Measurements from ENCODE around the gene PYGO1. TPM values are rescaled to one million over a fixed set of nuclear protein-coding genes. Genes with fewer than 3 reads are reported as not detected.
A peak's percentile ranks its signal among the peaks of the same experiment; 100 is the strongest.

PYGO1 gene
- total RNA-seq, 2 experiments from 2014 or later: not detected

DNA sequence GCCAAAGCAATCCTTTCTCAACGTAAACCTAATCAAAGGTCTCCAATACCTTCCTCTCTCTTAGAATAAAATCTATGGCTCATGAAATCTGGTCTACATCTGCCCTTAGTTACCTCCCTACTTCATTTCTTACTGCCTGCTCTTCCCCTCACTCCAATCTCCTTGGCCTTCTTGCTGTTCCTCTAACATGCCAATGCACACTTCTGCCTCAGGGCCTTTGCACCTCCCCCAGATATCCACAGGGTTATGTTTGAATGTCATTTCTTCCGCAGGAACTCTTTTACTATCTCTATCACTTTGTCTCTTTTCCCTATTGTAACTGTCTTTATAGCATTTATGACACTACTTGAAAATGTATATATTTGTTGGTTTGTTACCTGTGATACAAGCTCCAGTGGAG lies 44.3 kb upstream of the PYGO1 start:
- H2AFZ ChIP-seq (ENCODE audit: low read length): no peak overlapping the region
- no peaks in the 10 kb centered on the region for H3K79me2 ChIP-seq (ENCODE audit: insufficient read depth, low read depth, low read length)
- DNase-seq (ENCODE audit: low spot score): no peak
- ChIA-PET CTCF (ENCODE audit: unreplicated experiment) (no interaction called here), POLR2A (interaction anchor here (0.6 kb wide), 1 partner anchor 137 kb away, joined by 3 read pairs; no protein-coding TSS in a partner anchor)
- no peak overlapping the region for H3K27ac ChIP-seq (ENCODE audit: low read depth, low read length, poor library complexity, severe bottlenecking)
- no peaks in the 10 kb centered on the region for H4K20me1 ChIP-seq (ENCODE audit: insufficient read depth, low read length)
- no peak overlapping the region for H3K4me3 ChIP-seq (ENCODE audit: low read depth, low read length, poor library complexity, severe bottlenecking)
- H3K9me2 ChIP-seq (ENCODE audit: insufficient read depth, low read length): no peaks in the 10 kb centered on the region
- no peaks in the 10 kb centered on the region for H3K9me3 ChIP-seq (ENCODE audit: low read length)
- no peaks in the 10 kb centered on the region for H3K4me1 ChIP-seq (ENCODE audit: insufficient read depth, low read length, poor library complexity, severe bottlenecking)
- intact Hi-C loops (cut with micrococcal nuclease; ENCODE audit: unreplicated experiment): no loop called here
- TF ChIP-seq CTCF (conservative IDR thresholded peaks at IDR 0.05; ENCODE audit: low read length) (no peak), EZH2phosphoT487 (IDR thresholded peaks at IDR 0.05; ENCODE audit: borderline replicate concordance, low read depth, low read length) (no peak)
- no peak overlapping the region for H3K4me2 ChIP-seq (ENCODE audit: low read length)
- no TSS peak for BruUV-seq (replicated peaks)
- no peaks in the 10 kb centered on the region for H3K36me3 ChIP-seq (ENCODE audit: insufficient read depth, low read length)

- H2AFZ ChIP-seq (ENCODE audit: low read length): no peak overlapping the region
- H3K9me2 ChIP-seq (ENCODE audit: insufficient read depth, low read length): no peaks in the 10 kb centered on the region
- no peak overlapping the region for H3K4me3 ChIP-seq (ENCODE audit: low read depth, low read length, poor library complexity, severe bottlenecking)
- BruUV-seq (replicated peaks): no TSS peak
- no peaks in the 10 kb centered on the region for H3K79me2 ChIP-seq (ENCODE audit: insufficient read depth, low read depth, low read length)
- no peaks in the 10 kb centered on the region for H3K4me1 ChIP-seq (ENCODE audit: insufficient read depth, low read length, poor library complexity, severe bottlenecking)
- no peaks in the 10 kb centered on the region for H3K36me3 ChIP-seq (ENCODE audit: insufficient read depth, low read length)
- no peaks in the 10 kb centered on the region for H3K9me3 ChIP-seq (ENCODE audit: low read length)
- no peak for TF ChIP-seq CTCF (conservative IDR thresholded peaks at IDR 0.05; ENCODE audit: low read length)
- TF ChIP-seq EZH2phosphoT487 (IDR thresholded peaks at IDR 0.05; ENCODE audit: borderline replicate concordance, low read depth, low read length): no peak
- no peaks in the 10 kb centered on the region for H4K20me1 ChIP-seq (ENCODE audit: insufficient read depth, low read length)
- H3K4me2 ChIP-seq (ENCODE audit: low read length): no peak overlapping the region
- no peak for DNase-seq (ENCODE audit: low spot score)
- ChIA-PET POLR2A (interaction anchor here (0.7 kb wide), 1 partner anchor 10 kb away, joined by 3 read pairs; no protein-coding TSS in a partner anchor), CTCF (ENCODE audit: unreplicated experiment) (no interaction called here)
- H3K27ac ChIP-seq (ENCODE audit: low read depth, low read length, poor library complexity, severe bottlenecking): no peak overlapping the region
- intact Hi-C loops (cut with micrococcal nuclease; ENCODE audit: unreplicated experiment): no loop called here
Measured at GRCh38 chr15:55630858-55631257, 42.7 kb upstream of the PYGO1 start.

DNA sequence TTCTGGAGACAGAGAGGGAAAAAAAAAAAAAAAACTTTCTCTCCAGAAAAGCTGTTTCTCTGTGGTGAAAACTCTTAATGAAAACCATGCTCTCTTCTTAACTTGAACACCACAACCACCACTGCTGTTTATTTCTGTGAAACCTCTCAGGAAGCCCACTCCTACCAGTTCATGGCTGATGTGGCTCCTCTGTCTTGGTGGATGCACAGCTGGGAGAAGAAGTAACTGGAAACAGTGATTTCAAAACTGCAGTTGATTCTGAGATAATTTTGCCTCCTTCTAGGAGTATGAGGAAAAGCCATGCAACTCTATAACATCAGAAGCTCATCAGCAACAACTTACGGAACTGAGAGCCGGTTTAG lies 40.2 kb upstream of the PYGO1 start:
- Histone ChIP-seq H2AFZ (ENCODE audit: low read length) (no peak overlapping the region), H3K9me2 (ENCODE audit: insufficient read depth, low read length) (no peaks in the 10 kb centered on the region), H3K4me1 (ENCODE audit: insufficient read depth, low read length, poor library complexity, severe bottlenecking) (no peaks in the 10 kb centered on the region), H3K4me3 (ENCODE audit: low read depth, low read length, poor library complexity, severe bottlenecking) (no peak overlapping the region), H3K79me2 (ENCODE audit: insufficient read depth, low read depth, low read length) (no peaks in the 10 kb centered on the region), H3K4me2 (ENCODE audit: low read length) (peak overlapping the region; percentile 26; the same call in 1 of the 2 replicates), H3K36me3 (ENCODE audit: insufficient read depth, low read length) (no peaks in the 10 kb centered on the region), H3K9me3 (ENCODE audit: low read length) (no peaks in the 10 kb centered on the region), H3K27ac (ENCODE audit: low read depth, low read length, poor library complexity, severe bottlenecking) (no peak overlapping the region), H4K20me1 (ENCODE audit: insufficient read depth, low read length) (no peaks in the 10 kb centered on the region)
- intact Hi-C loops (cut with micrococcal nuclease; ENCODE audit: unreplicated experiment): no loop called here
- ChIA-PET CTCF (ENCODE audit: unreplicated experiment) (no interaction called here), POLR2A (no interaction called here)
- TF ChIP-seq CTCF (conservative IDR thresholded peaks at IDR 0.05; ENCODE audit: low read length) (no peak), EZH2phosphoT487 (IDR thresholded peaks at IDR 0.05; ENCODE audit: borderline replicate concordance, low read depth, low read length) (no peak)
- no peak for DNase-seq (ENCODE audit: low spot score)
- BruUV-seq (replicated peaks): no TSS peak

Data from OCI-LY7 (cell line).